Measurements from ENCODE around the gene EIF5A.
A peak's percentile ranks its signal among the peaks of the same experiment; 100 is the strongest.

The EIF5A gene

DNA sequence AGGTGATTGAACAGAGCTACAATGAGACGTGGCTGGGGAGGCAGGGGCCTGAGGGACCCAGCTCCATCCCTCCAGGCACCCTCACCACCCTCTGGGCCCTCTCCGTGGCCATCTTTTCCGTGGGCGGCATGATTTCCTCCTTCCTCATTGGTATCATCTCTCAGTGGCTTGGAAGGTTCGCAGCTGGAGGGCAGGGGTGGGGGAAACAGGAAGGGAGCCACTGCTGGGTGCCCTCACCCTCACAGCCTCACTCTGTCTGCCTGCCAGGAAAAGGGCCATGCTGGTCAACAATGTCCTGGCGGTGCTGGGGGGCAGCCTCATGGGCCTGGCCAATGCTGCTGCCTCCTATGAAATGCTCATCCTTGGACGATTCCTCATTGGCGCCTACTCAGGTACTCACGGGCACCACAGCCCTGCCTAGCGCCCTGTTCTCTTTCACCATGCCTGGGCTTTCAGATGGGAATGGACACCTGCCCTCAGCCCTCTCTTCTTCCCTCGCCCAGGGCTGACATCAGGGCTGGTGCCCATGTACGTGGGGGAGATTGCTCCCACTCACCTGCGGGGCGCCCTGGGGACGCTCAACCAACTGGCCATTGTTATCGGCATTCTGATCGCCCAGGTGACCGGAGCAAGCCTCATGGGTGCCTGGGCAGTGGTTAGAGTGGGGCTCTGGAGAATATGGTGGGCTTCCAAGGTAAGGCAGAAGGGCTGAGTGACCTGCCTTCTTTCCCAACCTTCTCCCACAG, 23.8 kb upstream of the EIF5A start:
- no peak for DNase-seq
- Mint-ChIP-seq H3K36me3 (ENCODE audit: low read depth) (peaks cover 9% of the 10 kb centered on the region), H3K9me3 (no peaks in the 10 kb centered on the region), H3K27ac (no peak overlapping the region), H3K27me3 (ENCODE audit: low read depth, poor library complexity) (peaks cover 15% of the 10 kb centered on the region), H3K4me1 (peaks cover 59% of the 10 kb centered on the region), H3K4me3 (peak overlapping the region; percentile 32)
- TF ChIP-seq CTCF (IDR thresholded peaks at IDR 0.05): no peak

GRCh38 chr17:7284911-7285310, 22.5 kb upstream of the EIF5A start:
- Mint-ChIP-seq H3K27me3 (ENCODE audit: low read depth, poor library complexity) (peaks cover 4% of the 10 kb centered on the region), H3K4me3 (no peak overlapping the region), H3K36me3 (ENCODE audit: low read depth) (peaks cover 9% of the 10 kb centered on the region), H3K27ac (no peak overlapping the region), H3K4me1 (peaks cover 62% of the 10 kb centered on the region), H3K9me3 (no peaks in the 10 kb centered on the region)
- TF ChIP-seq CTCF (IDR thresholded peaks at IDR 0.05): no peak
- no peak for DNase-seq

DNA sequence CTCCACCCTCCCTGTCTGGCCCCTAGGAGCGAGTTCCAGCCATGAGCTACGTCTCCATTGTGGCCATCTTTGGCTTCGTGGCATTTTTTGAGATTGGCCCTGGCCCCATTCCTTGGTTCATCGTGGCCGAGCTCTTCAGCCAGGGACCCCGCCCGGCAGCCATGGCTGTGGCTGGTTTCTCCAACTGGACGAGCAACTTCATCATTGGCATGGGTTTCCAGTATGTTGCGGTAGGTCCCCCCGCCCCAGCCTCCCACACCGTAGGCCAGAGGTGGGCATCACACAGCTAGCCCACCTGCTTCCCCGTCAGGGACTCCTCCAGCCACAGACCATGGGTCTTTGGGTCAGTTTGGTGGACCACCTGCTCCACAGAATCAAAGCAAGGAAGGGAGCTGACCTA, 21.7 kb upstream of the EIF5A start:
- no peak overlapping the region for H3K27ac Mint-ChIP-seq
- no peaks in the 10 kb centered on the region for H3K27me3 Mint-ChIP-seq (ENCODE audit: low read depth, poor library complexity)
- H3K4me3 Mint-ChIP-seq: no peak overlapping the region
- H3K9me3 Mint-ChIP-seq: no peaks in the 10 kb centered on the region
- peaks cover 60% of the 10 kb centered on the region for H3K4me1 Mint-ChIP-seq
- no peak for TF ChIP-seq CTCF (IDR thresholded peaks at IDR 0.05)
- H3K36me3 Mint-ChIP-seq (ENCODE audit: low read depth): peaks cover 9% of the 10 kb centered on the region
- no peak for DNase-seq

GRCh38 chr17:7289256-7290032, 18.0 kb upstream of the EIF5A start:
- peaks cover 24% of the 10 kb centered on the region for H3K27me3 Mint-ChIP-seq (ENCODE audit: low read depth, poor library complexity)
- no peak for DNase-seq
- H3K4me3 Mint-ChIP-seq: no peak overlapping the region
- no peak overlapping the region for H3K27ac Mint-ChIP-seq
- no peak for TF ChIP-seq CTCF (IDR thresholded peaks at IDR 0.05)
- no peaks in the 10 kb centered on the region for H3K9me3 Mint-ChIP-seq
- H3K4me1 Mint-ChIP-seq: peaks cover 66% of the 10 kb centered on the region
- peaks cover 9% of the 10 kb centered on the region for H3K36me3 Mint-ChIP-seq (ENCODE audit: low read depth)

GRCh38 chr17:7290166-7290565, 17.3 kb upstream of the EIF5A start:
- DNase-seq: no peak
- H3K9me3 Mint-ChIP-seq: no peaks in the 10 kb centered on the region
- no peak for TF ChIP-seq CTCF (IDR thresholded peaks at IDR 0.05)
- H3K4me3 Mint-ChIP-seq: no peak overlapping the region
- H3K4me1 Mint-ChIP-seq: peaks cover 68% of the 10 kb centered on the region
- no peak overlapping the region for H3K27ac Mint-ChIP-seq
- H3K36me3 Mint-ChIP-seq (ENCODE audit: low read depth): peaks cover 9% of the 10 kb centered on the region
- peaks cover 30% of the 10 kb centered on the region for H3K27me3 Mint-ChIP-seq (ENCODE audit: low read depth, poor library complexity)
